Measurements from ENCODE around the gene IL1RL2.
A peak's percentile ranks its signal among the peaks of the same experiment; 100 is the strongest.

IL1RL2 gene

GRCh38 chr2:102277202-102277700 lies 90.4 kb downstream of the IL1RL2 start:
- DNase-seq (ENCODE audit: low read depth in 1 of 2, low spot score in 1 of 2): no peak
- Histone ChIP-seq H3K27ac (replicated peaks) (no peak overlapping the region), H3K27me3 (ENCODE audit: insufficient read depth, poor library complexity, severe bottlenecking) (no peaks in the 10 kb centered on the region), H3K4me3 (replicated peaks; ENCODE audit: insufficient read depth, low read length) (no peak overlapping the region)
- no peak for TF ChIP-seq CTCF (IDR thresholded peaks at IDR 0.05; ENCODE audit: insufficient read depth, low read length)
- no peak for TF ChIP-seq POLR2AphosphoS5 (IDR thresholded peaks at IDR 0.05; ENCODE audit: low read depth)
- TF ChIP-seq GABPA (IDR thresholded peaks at IDR 0.05; ENCODE audit: low read depth): no peak

GRCh38 chr2:102278720-102279390 lies 92.0 kb downstream of the IL1RL2 start:
- peak in 1 of 2 experiments; percentile 38 for DNase-seq (ENCODE audit: low read depth in 1 of 2, low spot score in 1 of 2)

GRCh38 chr2:102279391-102279735 lies 92.5 kb downstream of the IL1RL2 start:
- Histone ChIP-seq H3K27ac (replicated peaks) (no peak overlapping the region), H3K4me3 (replicated peaks; ENCODE audit: insufficient read depth, low read length) (no peak overlapping the region), H3K27me3 (ENCODE audit: insufficient read depth, poor library complexity, severe bottlenecking) (no peaks in the 10 kb centered on the region)
- no peak for DNase-seq (ENCODE audit: low read depth in 1 of 2, low spot score in 1 of 2)
- TF ChIP-seq SPI1 (IDR thresholded peaks at IDR 0.05; ENCODE audit: borderline replicate concordance, low read depth): no peak
- no peak for TF ChIP-seq CTCF (IDR thresholded peaks at IDR 0.05; ENCODE audit: insufficient read depth, low read length)
- TF ChIP-seq REST (IDR thresholded peaks at IDR 0.05; ENCODE audit: insufficient replicate concordance, low read depth): no peak
- TF ChIP-seq POLR2AphosphoS5 (IDR thresholded peaks at IDR 0.05; ENCODE audit: low read depth): no peak
- no peak for TF ChIP-seq GABPA (IDR thresholded peaks at IDR 0.05; ENCODE audit: low read depth)

More at GRCh38 chr2:102278720-102279390, 92.0 kb downstream of the IL1RL2 start:
- TF ChIP-seq SPI1 (IDR thresholded peaks at IDR 0.05; ENCODE audit: borderline replicate concordance, low read depth) (peak; percentile 64; the same call in 1 of the 2 replicates), CTCF (IDR thresholded peaks at IDR 0.05; ENCODE audit: insufficient read depth, low read length) (no peak)
- Histone ChIP-seq H3K4me3 (replicated peaks; ENCODE audit: insufficient read depth, low read length) (no peak overlapping the region), H3K27me3 (ENCODE audit: insufficient read depth, poor library complexity, severe bottlenecking) (no peaks in the 10 kb centered on the region), H3K27ac (replicated peaks) (no peak overlapping the region)

- Histone ChIP-seq H3K27ac (replicated peaks) (no peak overlapping the region), H3K27me3 (ENCODE audit: insufficient read depth, poor library complexity, severe bottlenecking) (no peaks in the 10 kb centered on the region), H3K4me3 (replicated peaks; ENCODE audit: insufficient read depth, low read length) (no peak overlapping the region)
- TF ChIP-seq GABPA (IDR thresholded peaks at IDR 0.05; ENCODE audit: low read depth) (no peak), SPI1 (IDR thresholded peaks at IDR 0.05; ENCODE audit: borderline replicate concordance, low read depth) (no peak)
- DNase-seq (ENCODE audit: low read depth in 1 of 2, low spot score in 1 of 2): no peak
These were observed 95.9 kb downstream of the IL1RL2 start for GRCh38 chr2:102282678-102283091.

- DNase-seq (ENCODE audit: low read depth in 1 of 2, low spot score in 1 of 2): peak in 1 of 2 experiments; percentile 23
- no peaks in the 10 kb centered on the region for H3K27me3 ChIP-seq (ENCODE audit: insufficient read depth, poor library complexity, severe bottlenecking)
- no peak overlapping the region for H3K27ac ChIP-seq (replicated peaks)
- TF ChIP-seq REST (IDR thresholded peaks at IDR 0.05; ENCODE audit: insufficient replicate concordance, low read depth) (no peak), SPI1 (IDR thresholded peaks at IDR 0.05; ENCODE audit: borderline replicate concordance, low read depth) (peak; percentile 75)
- H3K4me3 ChIP-seq (replicated peaks; ENCODE audit: insufficient read depth, low read length): no peak overlapping the region
These were observed 97.2 kb downstream of the IL1RL2 start for GRCh38 chr2:102283996-102284395.

Data from HL-60 (cell line).